Measurements from ENCODE around the gene RFESD.

Gene RFESD

GRCh38 chr5:95671826-95672225, 25.2 kb downstream of the RFESD start:
- DNase-seq (ENCODE audit: extremely low spot score), result no peak
- ChIA-PET POLR2A (no interaction called here), CTCF (interaction anchor here (1.4 to 4.8 kb wide), 5 partner anchors 8 to 109 kb away, joined by 3 to 28 read pairs (median 6); no protein-coding TSS in a partner anchor)
- TF ChIP-seq CTCF (IDR thresholded peaks at IDR 0.05; ENCODE audit: control extremely low read depth, extremely low read depth, low read depth, missing control alignments), result no peak

- no peak for DNase-seq (ENCODE audit: extremely low spot score)
- TF ChIP-seq CTCF (IDR thresholded peaks at IDR 0.05; ENCODE audit: control extremely low read depth, extremely low read depth, low read depth, missing control alignments), result no peak
- ChIA-PET CTCF (interaction anchor here (2.0 to 4.8 kb wide), 2 partner anchors 9 to 108 kb away, joined by 7 to 28 read pairs; no protein-coding TSS in a partner anchor), POLR2A (no interaction called here)
Observed at GRCh38 chr5:95672641-95673040, 26.1 kb downstream of the RFESD start.

GRCh38 chr5:95673081-95673480, 26.5 kb downstream of the RFESD start:
- DNase-seq (ENCODE audit: extremely low spot score), result no peak
- POLR2A ChIA-PET, result no interaction called here
- TF ChIP-seq CTCF (IDR thresholded peaks at IDR 0.05; ENCODE audit: control extremely low read depth, extremely low read depth, low read depth, missing control alignments), result no peak
- CTCF ChIA-PET, result interaction anchor here (0.7 to 4.8 kb wide), 4 partner anchors 9 to 108 kb away, joined by 3 to 28 read pairs (median 5); no protein-coding TSS in a partner anchor

GRCh38 chr5:95682891-95683290, 36.3 kb downstream of the RFESD start, which contains the start of gene SPATA9:
TSS of gene SPATA9 (minus strand) at chr5:95682991. CDS start at chr5:95682854, 137 bp downstream.
- no peak for TF ChIP-seq CTCF (IDR thresholded peaks at IDR 0.05; ENCODE audit: control extremely low read depth, extremely low read depth, low read depth, missing control alignments)
- ChIA-PET POLR2A (no interaction called here), CTCF (no interaction called here)
- no peak for DNase-seq (ENCODE audit: extremely low spot score)

GRCh38 chr5:95684361-95684760, 37.8 kb downstream of the RFESD start:
- TF ChIP-seq CTCF (IDR thresholded peaks at IDR 0.05; ENCODE audit: control extremely low read depth, extremely low read depth, low read depth, missing control alignments), result no peak
- CTCF ChIA-PET, result no interaction called here
- no peak for DNase-seq (ENCODE audit: extremely low spot score)
- POLR2A ChIA-PET, result no interaction called here

- ChIA-PET POLR2A (no interaction called here), CTCF (no interaction called here)
- DNase-seq (ENCODE audit: extremely low spot score), result no peak
- TF ChIP-seq CTCF (IDR thresholded peaks at IDR 0.05; ENCODE audit: control extremely low read depth, extremely low read depth, low read depth, missing control alignments), result no peak
Observed at GRCh38 chr5:95686651-95687050, 40.1 kb downstream of the RFESD start.

GRCh38 chr5:95689680-95690079, 43.1 kb downstream of the RFESD start:
- CTCF ChIA-PET, result no interaction called here

More at GRCh38 chr5:95689680-95690079, 43.1 kb downstream of the RFESD start:
- TF ChIP-seq CTCF (IDR thresholded peaks at IDR 0.05; ENCODE audit: control extremely low read depth, extremely low read depth, low read depth, missing control alignments), result no peak
- DNase-seq (ENCODE audit: extremely low spot score), result no peak
- POLR2A ChIA-PET, result no interaction called here

All from GM10248 (cell line).